Brain microvascular endothelial cell (primary cell): ENCODE data around the gene CD3G.

ENCODE experiments used
- DNase-seq: peaks from one replicate; pipeline ENCODE4 v3.0.0-alpha.2; 2020
- H3K27ac ChIP-seq: fragments of 250-450 bp; sonication (Bioruptor Pico); 2 replicates; pipeline ENCODE4 v1.5.1; 2020; ENCODE audit warnings: mild to moderate bottlenecking, moderate library complexity
- H3K27me3 ChIP-seq: fragments of 250-450 bp; sonication (Bioruptor Pico); replicated peaks from 2 replicates; pipeline ENCODE4 v1.5.1; 2020; ENCODE audit warnings: mild to moderate bottlenecking
- H3K36me3 ChIP-seq: fragments of 250-450 bp; sonication (Bioruptor Pico); replicated peaks from 2 replicates; pipeline ENCODE4 v1.5.1; 2020; ENCODE audit warnings: mild to moderate bottlenecking
- H3K4me3 ChIP-seq: 2 replicates; pipeline ENCODE4 v1.5.1; 2011; ENCODE audit warnings: low read depth, mild to moderate bottlenecking, control low read depth, low read length, moderate library complexity
- CTCF ChIP-seq: IDR thresholded peaks from 2 replicates; pipeline ENCODE4 v1.5.1; 2011; ENCODE audit warnings: low read depth, mild to moderate bottlenecking, moderate library complexity, low read length, control low read depth, inconsistent platforms; ENCODE audit errors: missing control alignments
- in situ Hi-C: cut with HindIII; loops from 2 replicates; pipeline ENCODE4 v1.10.0; 2017; ENCODE audit warnings: low sequenced_read_pairs, low pct_ligation_motif_present

Gene CD3G

GRCh38 chr11:118311518-118311917 lies 32.6 kb upstream of the CD3G start:
- H3K27ac ChIP-seq = no peak overlapping the region
- no peak for TF ChIP-seq CTCF
- no peak for DNase-seq

GRCh38 chr11:118312328-118312727 lies 31.8 kb upstream of the CD3G start:
- no peak overlapping the region for H3K4me3 ChIP-seq
- H3K27ac ChIP-seq = no peak overlapping the region
- no peaks in the 10 kb centered on the region for H3K36me3 ChIP-seq
- no peak for TF ChIP-seq CTCF
- in situ Hi-C loops = no loop called here
- DNase-seq = no peak
- peaks cover 24% of the 10 kb centered on the region for H3K27me3 ChIP-seq

More at GRCh38 chr11:118311518-118311917, 32.6 kb upstream of the CD3G start:
- peaks cover 24% of the 10 kb centered on the region for H3K27me3 ChIP-seq
- no peak overlapping the region for H3K4me3 ChIP-seq
- H3K36me3 ChIP-seq = no peaks in the 10 kb centered on the region
- in situ Hi-C loops = no loop called here

GRCh38 chr11:118313242-118313641 lies 30.9 kb upstream of the CD3G start:
- Histone ChIP-seq H3K27ac (no peak overlapping the region), H3K36me3 (no peaks in the 10 kb centered on the region), H3K4me3 (no peak overlapping the region), H3K27me3 (peaks cover 24% of the 10 kb centered on the region)
- TF ChIP-seq CTCF = no peak
- in situ Hi-C loops = no loop called here
- DNase-seq = no peak

GRCh38 chr11:118314988-118315411 lies 29.1 kb upstream of the CD3G start:
- H3K27ac ChIP-seq = no peak overlapping the region
- in situ Hi-C loops = no loop called here
- H3K4me3 ChIP-seq = no peak overlapping the region
- no peak for TF ChIP-seq CTCF
- peaks cover 24% of the 10 kb centered on the region for H3K27me3 ChIP-seq
- DNase-seq = no peak
- H3K36me3 ChIP-seq = no peaks in the 10 kb centered on the region

- Histone ChIP-seq H3K4me3 (no peak overlapping the region), H3K27ac (no peak overlapping the region), H3K27me3 (peaks cover 22% of the 10 kb centered on the region), H3K36me3 (no peaks in the 10 kb centered on the region)
- in situ Hi-C loops = no loop called here
- TF ChIP-seq CTCF = no peak
- no peak for DNase-seq
These were observed 26.0 kb upstream of the CD3G start for GRCh38 chr11:118318124-118318523.

GRCh38 chr11:118318581-118319336 lies 25.4 kb upstream of the CD3G start:
- no peak for TF ChIP-seq CTCF
- Histone ChIP-seq H3K27ac (no peak overlapping the region), H3K36me3 (no peaks in the 10 kb centered on the region), H3K27me3 (peaks cover 16% of the 10 kb centered on the region), H3K4me3 (no peak overlapping the region)
- in situ Hi-C loops = no loop called here
- no peak for DNase-seq
